HepG2 (cell line): ENCODE results near the gene UQCRC2. TPM values are rescaled to one million over a fixed set of nuclear protein-coding genes. Genes with fewer than 3 reads are reported as not detected.

Experiments
- BORCS8-MEF2B ChIP-seq: sonication (generic); formaldehyde crosslinking; IDR thresholded peaks from 2 replicates; pipeline ENCODE4 v1.8.0; 2022; ENCODE audit warnings: mild to moderate bottlenecking, missing genetic modification reagents
- EP300 ChIP-seq, 3 experiments: sonication (generic) in 1 of 3; formaldehyde crosslinking in 1 of 3; IDR thresholded peaks; 2 replicates each; pipeline versions ENCODE4 v1.5.1 to v1.6.1; 2011 to 2020; ENCODE audit warnings: low read depth in 2 of 3, low read length in 2 of 3, borderline replicate concordance in 1 of 3, improper control_type of control experiment in 1 of 3, mild to moderate bottlenecking in 1 of 3, missing genetic modification reagents in 1 of 3, moderate library complexity in 1 of 3
- FOSL2 ChIP-seq: sonication (generic); formaldehyde crosslinking; IDR thresholded peaks from 2 replicates; pipeline ENCODE4 v1.4.0; 2020; ENCODE audit warnings: missing genetic modification reagents
- FOXP1 ChIP-seq, 2 experiments: fragments of 450-650 bp in 1 of 2; IDR thresholded peaks; 2 replicates each; pipeline ENCODE4 v1.6.1; 2017 to 2018; ENCODE audit warnings: antibody characterized with exemption in 1 of 2
- RAD51 ChIP-seq: fragments of 450-650 bp; IDR thresholded peaks from 2 replicates; pipeline ENCODE4 v1.6.1; 2016; ENCODE audit warnings: borderline replicate concordance
- TARDBP ChIP-seq: sonication (generic); formaldehyde crosslinking; IDR thresholded peaks from 2 replicates; pipeline ENCODE4 v1.8.0; 2022; ENCODE audit warnings: mild to moderate bottlenecking, missing genetic modification reagents
- TEAD3 ChIP-seq: optimal IDR thresholded peaks from 2 replicates; pipeline ENCODE3; 2016; ENCODE audit warnings: borderline replicate concordance
- ZFP41 ChIP-seq: sonication (generic); formaldehyde crosslinking; IDR thresholded peaks from 2 replicates; pipeline ENCODE4 v1.4.0; 2020; ENCODE audit warnings: mild to moderate bottlenecking, missing genetic modification reagents, borderline replicate concordance
- ZFX ChIP-seq: sonication (generic); formaldehyde crosslinking; IDR thresholded peaks from 2 replicates; pipeline ENCODE4 v1.4.0; 2020; ENCODE audit warnings: mild to moderate bottlenecking, low read depth, missing genetic modification reagents, moderate library complexity
- ZNF264 ChIP-seq: sonication (generic); formaldehyde crosslinking; IDR thresholded peaks from 2 replicates; pipeline ENCODE4 v1.4.0; 2020; ENCODE audit warnings: missing genetic modification reagents
- ZNF329 ChIP-seq: sonication (generic); formaldehyde crosslinking; IDR thresholded peaks from 2 replicates; pipeline ENCODE4 v1.9.0; 2021; ENCODE audit warnings: low read depth, mild to moderate bottlenecking, missing genetic modification reagents
- ZNF432 ChIP-seq: sonication (generic); formaldehyde crosslinking; IDR thresholded peaks from 2 replicates; pipeline ENCODE4 v1.5.0; 2020; ENCODE audit warnings: missing genetic modification reagents, mild to moderate bottlenecking, borderline replicate concordance
- ZNF460 ChIP-seq: sonication (generic); formaldehyde crosslinking; IDR thresholded peaks from 2 replicates; pipeline ENCODE4 v1.5.1; 2020; ENCODE audit warnings: missing genetic modification reagents, mild to moderate bottlenecking, borderline replicate concordance
- ZNF569 ChIP-seq: sonication (generic); formaldehyde crosslinking; IDR thresholded peaks from 2 replicates; pipeline ENCODE4 v1.5.0; 2020; ENCODE audit warnings: mild to moderate bottlenecking, missing genetic modification reagents, moderate library complexity, borderline replicate concordance
- ZNF672 ChIP-seq: sonication (generic); formaldehyde crosslinking; IDR thresholded peaks from 2 replicates; pipeline ENCODE4 v1.8.1; 2022; ENCODE audit warnings: missing genetic modification reagents
- ZNF674 ChIP-seq: sonication (generic); formaldehyde crosslinking; IDR thresholded peaks from 2 replicates; pipeline ENCODE4 v1.5.0; 2020; ENCODE audit warnings: low read depth, mild to moderate bottlenecking, missing genetic modification reagents
- ZNF724P ChIP-seq: sonication (generic); formaldehyde crosslinking; IDR thresholded peaks from 2 replicates; pipeline ENCODE4 v1.8.0; 2022; ENCODE audit warnings: missing genetic modification reagents, borderline replicate concordance
- polyA plus RNA-seq, 8 experiments: library from polyadenylated mRNA; depleted of rRNA in 3 of 8; stranded (reverse) in 7 of 8; unstranded in 1 of 8; fragments of >200 nt; fragmentation: Illumina TruSeq in 4 of 8; extraction: Trizol in 4 of 8; gene quantifications; 2 replicates each; pipeline versions ENCODE4 v1.2.1 to v1.2.3, GENCODE V29; 2011 to 2016; ENCODE audit warnings: low read depth in 4 of 8, missing spikeins in 1 of 8, mixed read lengths in 1 of 8; ENCODE audit not compliant: insufficient read depth in 1 of 8
- total RNA-seq, 5 experiments: library from RNA; depleted of rRNA; stranded (reverse); fragments of >200 nt; fragmentation: Illumina TruSeq; extraction: Trizol; gene quantifications; 2 replicates each; pipeline ENCODE4 v1.2.3, GENCODE V29; 2016; ENCODE audit warnings: low read depth in 1 of 5
- TF ChIP-seq, protein P1 (sequence below): sonication (generic); formaldehyde crosslinking; conservative IDR thresholded peaks from 2 replicates; pipeline ENCODE4 v1.8.1; 2023; ENCODE audit warnings: missing genetic modification reagents
- TF ChIP-seq, protein P2 (sequence below): sonication (generic); formaldehyde crosslinking; IDR thresholded peaks from 2 replicates; pipeline ENCODE4 v1.9.0; 2021; ENCODE audit warnings: missing genetic modification reagents, mild to moderate bottlenecking, borderline replicate concordance
- TF ChIP-seq, protein P3 (sequence below): sonication (generic); formaldehyde crosslinking; IDR thresholded peaks from 2 replicates; pipeline ENCODE4 v1.8.0; 2022; ENCODE audit warnings: mild to moderate bottlenecking, missing genetic modification reagents
- TF ChIP-seq, protein P4 (sequence below): sonication (generic); formaldehyde crosslinking; IDR thresholded peaks from 2 replicates; pipeline ENCODE4 v1.4.0; 2020; ENCODE audit warnings: mild to moderate bottlenecking, missing genetic modification reagents
- TF ChIP-seq, protein P5 (sequence below): sonication (generic); formaldehyde crosslinking; IDR thresholded peaks from 2 replicates; pipeline ENCODE4 v1.8.1; 2023; ENCODE audit warnings: mild to moderate bottlenecking, missing genetic modification reagents

UQCRC2 gene
- total and polyA plus RNA-seq, 2 of the 13 experiments (the other 11 are each of a cell fraction or from before 2014, with no cell fraction given), result 442 to 536 TPM

DNA sequence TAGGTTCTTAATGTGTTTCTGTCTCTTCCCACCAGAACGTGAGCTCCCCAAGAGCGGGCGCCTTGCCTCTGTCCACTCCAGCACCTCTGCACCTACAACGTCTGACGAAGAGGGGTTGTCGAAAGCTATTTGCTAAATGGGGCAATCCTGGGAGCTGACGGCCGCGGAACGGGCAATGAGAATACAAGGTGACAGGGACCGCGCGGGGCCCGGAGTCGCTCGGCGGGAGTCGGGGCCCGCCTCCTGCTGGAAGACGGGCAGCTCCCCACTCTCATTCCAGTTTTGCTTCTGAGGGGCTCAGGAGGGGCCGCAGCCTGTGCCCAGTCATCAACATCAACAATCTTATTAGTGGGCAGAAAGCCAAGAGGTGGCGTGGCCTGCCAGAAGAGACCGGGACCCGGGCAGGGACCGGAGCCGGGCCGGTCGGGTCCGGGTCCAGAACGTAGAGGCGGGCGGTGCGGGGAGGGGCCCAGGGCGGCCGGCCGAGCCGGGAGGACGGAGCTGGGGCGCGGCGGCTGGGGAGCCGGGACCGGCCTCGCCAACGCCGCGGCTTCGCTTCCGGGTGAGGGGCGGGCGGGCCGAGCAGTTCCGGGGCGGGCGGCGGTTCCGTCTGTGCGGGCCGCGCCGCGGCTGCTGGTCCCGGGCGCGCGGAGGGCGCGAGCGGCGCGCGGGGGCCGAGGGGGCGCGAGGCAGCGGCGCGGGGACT, 54.5 kb downstream of the UQCRC2 start, which contains the start of gene MOSMO (continued):
- peak; percentile 25; the same call in 1 of the 2 replicates for TF ChIP-seq ZNF674
- TF ChIP-seq ZNF460 (CRISPR knock-in tag), result no peak
- no peak for TF ChIP-seq ZNF432 (CRISPR knock-in tag)
- TF ChIP-seq FOXP1 (IDR thresholded peaks at IDR 0.05), result no peak
- TF ChIP-seq FOXP1 (CRISPR knock-in tag; IDR thresholded peaks at IDR 0.05), result no peak
- TF ChIP-seq, protein P1, sequence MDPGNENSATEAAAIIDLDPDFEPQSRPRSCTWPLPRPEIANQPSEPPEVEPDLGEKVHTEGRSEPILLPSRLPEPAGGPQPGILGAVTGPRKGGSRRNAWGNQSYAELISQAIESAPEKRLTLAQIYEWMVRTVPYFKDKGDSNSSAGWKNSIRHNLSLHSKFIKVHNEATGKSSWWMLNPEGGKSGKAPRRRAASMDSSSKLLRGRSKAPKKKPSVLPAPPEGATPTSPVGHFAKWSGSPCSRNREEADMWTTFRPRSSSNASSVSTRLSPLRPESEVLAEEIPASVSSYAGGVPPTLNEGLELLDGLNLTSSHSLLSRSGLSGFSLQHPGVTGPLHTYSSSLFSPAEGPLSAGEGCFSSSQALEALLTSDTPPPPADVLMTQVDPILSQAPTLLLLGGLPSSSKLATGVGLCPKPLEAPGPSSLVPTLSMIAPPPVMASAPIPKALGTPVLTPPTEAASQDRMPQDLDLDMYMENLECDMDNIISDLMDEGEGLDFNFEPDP (CRISPR knock-in tag), result 0 out of 2 replicates have a peak, but pooled peaks have one; percentile 50
- no peak for TF ChIP-seq ZNF672
- TF ChIP-seq FOSL2 (CRISPR knock-in tag), result no peak
- TF ChIP-seq ZFP41 (CRISPR knock-in tag), result no peak
- TF ChIP-seq, protein P2, sequence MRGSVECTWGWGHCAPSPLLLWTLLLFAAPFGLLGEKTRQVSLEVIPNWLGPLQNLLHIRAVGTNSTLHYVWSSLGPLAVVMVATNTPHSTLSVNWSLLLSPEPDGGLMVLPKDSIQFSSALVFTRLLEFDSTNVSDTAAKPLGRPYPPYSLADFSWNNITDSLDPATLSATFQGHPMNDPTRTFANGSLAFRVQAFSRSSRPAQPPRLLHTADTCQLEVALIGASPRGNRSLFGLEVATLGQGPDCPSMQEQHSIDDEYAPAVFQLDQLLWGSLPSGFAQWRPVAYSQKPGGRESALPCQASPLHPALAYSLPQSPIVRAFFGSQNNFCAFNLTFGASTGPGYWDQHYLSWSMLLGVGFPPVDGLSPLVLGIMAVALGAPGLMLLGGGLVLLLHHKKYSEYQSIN (CRISPR knock-in tag), result no peak
- TF ChIP-seq, protein P3, sequence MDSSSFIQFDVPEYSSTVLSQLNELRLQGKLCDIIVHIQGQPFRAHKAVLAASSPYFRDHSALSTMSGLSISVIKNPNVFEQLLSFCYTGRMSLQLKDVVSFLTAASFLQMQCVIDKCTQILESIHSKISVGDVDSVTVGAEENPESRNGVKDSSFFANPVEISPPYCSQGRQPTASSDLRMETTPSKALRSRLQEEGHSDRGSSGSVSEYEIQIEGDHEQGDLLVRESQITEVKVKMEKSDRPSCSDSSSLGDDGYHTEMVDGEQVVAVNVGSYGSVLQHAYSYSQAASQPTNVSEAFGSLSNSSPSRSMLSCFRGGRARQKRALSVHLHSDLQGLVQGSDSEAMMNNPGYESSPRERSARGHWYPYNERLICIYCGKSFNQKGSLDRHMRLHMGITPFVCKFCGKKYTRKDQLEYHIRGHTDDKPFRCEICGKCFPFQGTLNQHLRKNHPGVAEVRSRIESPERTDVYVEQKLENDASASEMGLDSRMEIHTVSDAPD (CRISPR knock-in tag), result no peak
- TF ChIP-seq ZFX (CRISPR knock-in tag), result peak; percentile 83
- no peak; the same call in 1 of the 2 replicates for TF ChIP-seq ZNF329 (CRISPR knock-in tag)
- TF ChIP-seq EP300 (IDR thresholded peaks at IDR 0.05; ENCODE audit: low read depth in 2 of 2, low read length in 2 of 2), result no peak
- TF ChIP-seq EP300 (CRISPR knock-in tag; IDR thresholded peaks at IDR 0.05; ENCODE audit: borderline replicate concordance), result no peak
- peak; percentile 47; the same call in 1 of the 2 replicates for TF ChIP-seq TARDBP (CRISPR knock-in tag)
- TF ChIP-seq, protein P4, sequence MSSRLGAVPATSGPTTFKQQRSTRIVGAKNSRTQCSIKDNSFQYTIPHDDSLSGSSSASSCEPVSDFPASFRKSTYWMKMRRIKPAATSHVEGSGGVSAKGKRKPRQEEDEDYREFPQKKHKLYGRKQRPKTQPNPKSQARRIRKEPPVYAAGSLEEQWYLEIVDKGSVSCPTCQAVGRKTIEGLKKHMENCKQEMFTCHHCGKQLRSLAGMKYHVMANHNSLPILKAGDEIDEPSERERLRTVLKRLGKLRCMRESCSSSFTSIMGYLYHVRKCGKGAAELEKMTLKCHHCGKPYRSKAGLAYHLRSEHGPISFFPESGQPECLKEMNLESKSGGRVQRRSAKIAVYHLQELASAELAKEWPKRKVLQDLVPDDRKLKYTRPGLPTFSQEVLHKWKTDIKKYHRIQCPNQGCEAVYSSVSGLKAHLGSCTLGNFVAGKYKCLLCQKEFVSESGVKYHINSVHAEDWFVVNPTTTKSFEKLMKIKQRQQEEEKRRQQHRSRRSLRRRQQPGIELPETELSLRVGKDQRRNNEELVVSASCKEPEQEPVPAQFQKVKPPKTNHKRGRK (CRISPR knock-in tag), result no peak
- TF ChIP-seq, protein P5, sequence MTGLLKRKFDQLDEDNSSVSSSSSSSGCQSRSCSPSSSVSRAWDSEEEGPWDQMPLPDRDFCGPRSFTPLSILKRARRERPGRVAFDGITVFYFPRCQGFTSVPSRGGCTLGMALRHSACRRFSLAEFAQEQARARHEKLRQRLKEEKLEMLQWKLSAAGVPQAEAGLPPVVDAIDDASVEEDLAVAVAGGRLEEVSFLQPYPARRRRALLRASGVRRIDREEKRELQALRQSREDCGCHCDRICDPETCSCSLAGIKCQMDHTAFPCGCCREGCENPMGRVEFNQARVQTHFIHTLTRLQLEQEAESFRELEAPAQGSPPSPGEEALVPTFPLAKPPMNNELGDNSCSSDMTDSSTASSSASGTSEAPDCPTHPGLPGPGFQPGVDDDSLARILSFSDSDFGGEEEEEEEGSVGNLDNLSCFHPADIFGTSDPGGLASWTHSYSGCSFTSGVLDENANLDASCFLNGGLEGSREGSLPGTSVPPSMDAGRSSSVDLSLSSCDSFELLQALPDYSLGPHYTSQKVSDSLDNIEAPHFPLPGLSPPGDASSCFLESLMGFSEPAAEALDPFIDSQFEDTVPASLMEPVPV (CRISPR knock-in tag), result no peak
- no peak for TF ChIP-seq ZNF569 (CRISPR knock-in tag)
- no peak for TF ChIP-seq RAD51
- TF ChIP-seq TEAD3 (CRISPR knock-in tag), result no peak
- no peak for TF ChIP-seq ZNF264 (CRISPR knock-in tag)
- no peak; the same call in 1 of the 2 replicates for TF ChIP-seq ZNF724P (CRISPR knock-in tag)
- TF ChIP-seq BORCS8-MEF2B, result no peak
